Fibroblast of lung (primary cell): ENCODE results near the gene DBNDD1. TPM values are rescaled to one million over a fixed set of nuclear protein-coding genes. Genes with fewer than 3 reads are reported as not detected.
"Not testable (repeated sequence)": the region's sequence is repeated elsewhere in the genome, so short reads cannot be mapped to it uniquely, and the experiment has no call there.

Source experiments
- DNase-seq, 2 donors: peaks; one replicate each; pipeline versions ENCODE4 v3.0.0 to v3.0.0-alpha.2; 2010; ENCODE audit warnings: low read depth in 2 of 2
- H2AFZ ChIP-seq: 2 replicates; pipeline ENCODE4 v1.5.1; 2012; ENCODE audit warnings: low read length, control low read depth, inconsistent platforms
- H3K27ac ChIP-seq: 2 replicates; pipeline ENCODE4 v1.5.1; 2011; ENCODE audit warnings: low read length, control low read depth; ENCODE audit not compliant: insufficient read depth
- H3K27me3 ChIP-seq: 2 replicates; pipeline ENCODE4 v1.5.1; 2011; ENCODE audit warnings: mild to moderate bottlenecking, low read length; ENCODE audit not compliant: control insufficient read depth, insufficient read depth
- H3K36me3 ChIP-seq: 2 replicates; pipeline ENCODE4 v1.5.1; 2011; ENCODE audit warnings: low read length; ENCODE audit not compliant: control insufficient read depth, insufficient read depth
- H3K4me1 ChIP-seq: 2 replicates; pipeline ENCODE4 v1.5.1; 2011; ENCODE audit warnings: low read length; ENCODE audit not compliant: control insufficient read depth, insufficient read depth; ENCODE audit errors: extremely low read depth
- H3K4me2 ChIP-seq: 2 replicates; pipeline ENCODE4 v1.5.1; 2011; ENCODE audit warnings: low read length, control low read depth; ENCODE audit not compliant: insufficient read depth; ENCODE audit errors: extremely low read depth
- H3K4me3 ChIP-seq, 4 experiments: fragments of 200-600 bp in 1 of 4; sonication (generic) in 1 of 4; replicated peaks in 1 of 4; 2 replicates each; pipeline ENCODE4 v1.5.1; 2011 to 2016; ENCODE audit warnings: low read length in 4 of 4, low read depth in 3 of 4, mild to moderate bottlenecking in 3 of 4, control low read depth in 2 of 4, inconsistent platforms in 1 of 4, mixed read lengths in 1 of 4; ENCODE audit not compliant: insufficient read depth in 1 of 4; ENCODE audit errors: control extremely low read depth in 1 of 4
- H3K79me2 ChIP-seq: 2 replicates; pipeline ENCODE4 v1.5.1; 2012; ENCODE audit warnings: mild to moderate bottlenecking, low read length, inconsistent platforms; ENCODE audit not compliant: control insufficient read depth, insufficient read depth
- H3K9ac ChIP-seq: 2 replicates; pipeline ENCODE4 v1.5.1; 2011; ENCODE audit warnings: mild to moderate bottlenecking, low read length, control low read depth; ENCODE audit not compliant: insufficient read depth
- H3K9me3 ChIP-seq: 2 replicates; pipeline ENCODE4 v1.5.1; 2012; ENCODE audit warnings: low read depth, low read length; ENCODE audit not compliant: control insufficient read depth, insufficient read depth
- H4K20me1 ChIP-seq: 2 replicates; pipeline ENCODE4 v1.5.1; 2011; ENCODE audit warnings: low read length; ENCODE audit not compliant: control insufficient read depth, insufficient read depth; ENCODE audit errors: extremely low read depth
- CTCF ChIP-seq, 2 donors: IDR thresholded peaks in 1 of 2; conservative IDR thresholded peaks in 1 of 2; 1 replicate in 1 of 2; 2 replicates in 1 of 2; pipeline ENCODE4 v1.5.1; 2011 to 2012; ENCODE audit warnings: low read length in 2 of 2, control low read depth in 1 of 2, inconsistent platforms in 1 of 2, low read depth in 1 of 2, mild to moderate bottlenecking in 1 of 2
- EZH2 ChIP-seq: IDR thresholded peaks from 2 replicates; pipeline ENCODE4 v1.5.1; 2012; ENCODE audit warnings: low read length, control low read depth, mild to moderate bottlenecking; ENCODE audit errors: missing control alignments
- polyA plus RNA-seq, 2 donors: library from polyadenylated mRNA; depleted of rRNA in 1 of 2; stranded (reverse) in 1 of 2; unstranded in 1 of 2; fragments of >200 nt; gene quantifications; 2 replicates each; pipeline ENCODE4 v1.2.1, GENCODE V29; 2011 to 2012; ENCODE audit warnings: missing spikeins in 1 of 2
- total RNA-seq: library from RNA; depleted of rRNA; stranded (reverse); fragments of >200 nt; gene quantifications from 2 replicates; pipeline ENCODE4 v1.2.1, GENCODE V29; 2014

Gene DBNDD1
- total and polyA plus RNA-seq, 2 donors (not counting 1 experiment from before 2014, with no cell fraction given), result 2.1 to 3.6 TPM

GRCh38 chr16:89999831-90000574 lies 19.3 kb downstream of the DBNDD1 start:
- Histone ChIP-seq H3K27ac (no peak overlapping the region), H3K4me3 (no peak overlapping the region), H3K79me2 (no peaks in the 10 kb centered on the region), H3K4me2 (no peak overlapping the region), H4K20me1 (no peaks in the 10 kb centered on the region), H3K27me3 (no peaks in the 10 kb centered on the region), H3K9me3 (peaks cover 7% of the 10 kb centered on the region), H3K4me1 (no peaks in the 10 kb centered on the region), H2AFZ (no peak overlapping the region), H3K9ac (no peak overlapping the region), H3K36me3 (peaks cover 2% of the 10 kb centered on the region)
- DNase-seq, result no peak
- TF ChIP-seq EZH2 (no peak), CTCF (conservative IDR thresholded peaks at IDR 0.05 in 1 of 2, IDR thresholded peaks at IDR 0.05 in 1 of 2; ENCODE audit: low read depth in 1 of 2, low read length in 2 of 2) (no peak)

GRCh38 chr16:89996178-89996489 lies 23.1 kb downstream of the DBNDD1 start:
- Histone ChIP-seq H2AFZ (no peak overlapping the region), H3K4me3 (no peak overlapping the region), H3K36me3 (peaks cover 13% of the 10 kb centered on the region), H3K4me1 (no peaks in the 10 kb centered on the region), H3K4me2 (no peak overlapping the region), H3K79me2 (no peaks in the 10 kb centered on the region), H3K9ac (no peak overlapping the region), H3K27ac (peak overlapping the region; percentile 85), H3K27me3 (no peaks in the 10 kb centered on the region), H4K20me1 (no peaks in the 10 kb centered on the region), H3K9me3 (peaks cover 13% of the 10 kb centered on the region)
- no peak for TF ChIP-seq CTCF (conservative IDR thresholded peaks at IDR 0.05 in 1 of 2, IDR thresholded peaks at IDR 0.05 in 1 of 2; ENCODE audit: low read depth in 1 of 2, low read length in 2 of 2)
- TF ChIP-seq EZH2, result no peak
- no peak for DNase-seq

GRCh38 chr16:89995475-89996177 lies 23.6 kb downstream of the DBNDD1 start:
- H3K4me3 ChIP-seq, H3K79me2 ChIP-seq, H2AFZ ChIP-seq, H4K20me1 ChIP-seq, H3K4me1 ChIP-seq, H3K4me2 ChIP-seq, H3K27me3 ChIP-seq, H3K9ac ChIP-seq: not testable (repeated sequence)
- H3K9me3 ChIP-seq, result peaks cover 13% of the 10 kb centered on the region
- H3K36me3 ChIP-seq, result peaks cover 17% of the 10 kb centered on the region
- H3K27ac ChIP-seq, result peak overlapping the region; percentile 85
- peak; percentile 64 to 75 for DNase-seq

DNA sequence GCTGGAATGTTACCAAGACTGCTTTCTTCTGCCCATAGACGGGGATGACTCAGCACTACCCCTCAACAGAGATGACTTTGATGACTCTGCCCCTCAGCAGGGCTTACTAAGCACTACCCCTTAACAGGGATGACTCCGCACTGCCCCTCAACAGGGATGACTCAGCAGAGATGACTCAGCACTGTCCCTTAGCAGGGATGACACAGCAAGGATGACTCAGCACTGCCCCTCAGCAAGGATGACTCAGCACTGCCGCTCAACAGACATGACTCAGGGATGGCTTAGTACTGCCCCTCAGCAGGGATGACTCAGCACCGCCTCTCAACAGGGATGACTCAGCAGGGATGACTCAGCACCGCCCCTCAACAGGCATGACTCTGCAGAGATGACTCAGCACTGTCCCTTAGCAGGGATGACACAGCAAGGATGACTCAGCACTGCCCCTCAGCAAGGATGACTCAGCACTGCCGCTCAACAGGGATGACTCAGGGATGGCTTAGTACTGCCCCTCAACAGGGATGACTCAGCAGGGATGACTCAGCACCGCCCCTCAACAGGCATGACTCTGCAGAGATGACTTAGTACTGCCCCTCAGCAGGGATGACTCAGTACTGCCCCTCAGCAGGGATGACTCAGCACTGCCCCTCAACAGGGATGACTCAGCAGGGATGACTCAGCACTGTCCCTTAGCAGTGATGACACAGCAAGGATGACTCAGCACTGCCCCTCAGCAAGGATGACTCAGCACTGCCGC lies 24.4 kb downstream of the DBNDD1 start:
- not testable (repeated sequence) for H3K27me3 ChIP-seq, H3K4me2 ChIP-seq, H2AFZ ChIP-seq, H3K4me1 ChIP-seq, H3K4me3 ChIP-seq, H4K20me1 ChIP-seq, H3K9ac ChIP-seq, H3K79me2 ChIP-seq
- Histone ChIP-seq H3K27ac (peak overlapping the region; percentile 85), H3K9me3 (peaks cover 13% of the 10 kb centered on the region), H3K36me3 (peaks cover 19% of the 10 kb centered on the region)
- peak; percentile 73 to 76 for DNase-seq
